HepG2 (cell line): ENCODE data around the gene ZNF217. TPM values are rescaled to one million over a fixed set of nuclear protein-coding genes. Genes with fewer than 3 reads are reported as not detected.

Source experiments
- CBX1 ChIP-seq: IDR thresholded peaks from one replicate; pipeline ENCODE4 v1.6.1; 2016; ENCODE audit warnings: antibody characterized with exemption, low read depth
- HCFC1 ChIP-seq: fragments of 150-350 bp; IDR thresholded peaks from 2 replicates; pipeline ENCODE4 v1.6.1; 2014; ENCODE audit warnings: low read depth, low read length
- JUN ChIP-seq: sonication (generic); formaldehyde crosslinking; IDR thresholded peaks from 2 replicates; pipeline ENCODE4 v1.4.0; 2020; ENCODE audit warnings: mild to moderate bottlenecking, missing genetic modification reagents
- POLR2AphosphoS5 ChIP-seq: IDR thresholded peaks from 2 replicates; pipeline ENCODE4 v1.6.1; 2012; ENCODE audit warnings: low read depth, low read length
- REXO4 ChIP-seq: sonication (generic); formaldehyde crosslinking; IDR thresholded peaks from 2 replicates; pipeline ENCODE4 v1.8.0; 2022; ENCODE audit warnings: missing genetic modification reagents, mild to moderate bottlenecking, borderline replicate concordance
- SP140L ChIP-seq: sonication (generic); formaldehyde crosslinking; IDR thresholded peaks from 2 replicates; pipeline ENCODE4 v1.4.0; 2020; ENCODE audit warnings: missing genetic modification reagents, borderline replicate concordance
- U2AF2 ChIP-seq: fragments of 200-400 bp; formaldehyde crosslinking; IDR thresholded peaks from 2 replicates; pipeline ENCODE4 v1.6.1; 2017; ENCODE audit warnings: low read depth, mild to moderate bottlenecking, low read length
- ZBTB7B ChIP-seq: sonication (generic); formaldehyde crosslinking; IDR thresholded peaks from 2 replicates; pipeline ENCODE4 v1.4.0; 2020; ENCODE audit warnings: missing genetic modification reagents
- ZIK1 ChIP-seq: sonication (generic); formaldehyde crosslinking; IDR thresholded peaks from 2 replicates; pipeline ENCODE4 v1.5.0; 2020; ENCODE audit warnings: mild to moderate bottlenecking, low read depth, missing genetic modification reagents, borderline replicate concordance
- ZNF589 ChIP-seq: sonication (generic); formaldehyde crosslinking; conservative IDR thresholded peaks from 2 replicates; pipeline ENCODE4 v1.8.0; 2022; ENCODE audit warnings: mild to moderate bottlenecking, moderate library complexity, missing genetic modification reagents
- ZNF598 ChIP-seq: sonication (generic); formaldehyde crosslinking; IDR thresholded peaks from 2 replicates; pipeline ENCODE4 v1.5.1; 2020; ENCODE audit warnings: mild to moderate bottlenecking, missing genetic modification reagents, borderline replicate concordance
- ZNF678 ChIP-seq: sonication (generic); formaldehyde crosslinking; IDR thresholded peaks from 2 replicates; pipeline ENCODE4 v1.4.0; 2020; ENCODE audit warnings: mild to moderate bottlenecking, missing genetic modification reagents
- ZSCAN22 ChIP-seq: sonication (generic); formaldehyde crosslinking; IDR thresholded peaks from 2 replicates; pipeline ENCODE4 v1.4.0; 2020; ENCODE audit warnings: mild to moderate bottlenecking, missing genetic modification reagents
- polyA plus RNA-seq, 8 experiments: library from polyadenylated mRNA; depleted of rRNA in 3 of 8; stranded (reverse) in 7 of 8; unstranded in 1 of 8; fragments of >200 nt; fragmentation: Illumina TruSeq in 4 of 8; extraction: Trizol in 4 of 8; gene quantifications; 2 replicates each; pipeline versions ENCODE4 v1.2.1 to v1.2.3, GENCODE V29; 2011 to 2016; ENCODE audit warnings: low read depth in 4 of 8, missing spikeins in 1 of 8, mixed read lengths in 1 of 8; ENCODE audit not compliant: insufficient read depth in 1 of 8
- total RNA-seq, 5 experiments: library from RNA; depleted of rRNA; stranded (reverse); fragments of >200 nt; fragmentation: Illumina TruSeq; extraction: Trizol; gene quantifications; 2 replicates each; pipeline ENCODE4 v1.2.3, GENCODE V29; 2016; ENCODE audit warnings: low read depth in 1 of 5
- TF ChIP-seq, protein P1 (sequence below): IDR thresholded peaks from 2 replicates; pipeline ENCODE4 v1.6.1; 2016; ENCODE audit warnings: low read depth
- TF ChIP-seq, protein P2 (sequence below): sonication (generic); formaldehyde crosslinking; IDR thresholded peaks from 2 replicates; pipeline ENCODE4 v1.4.0; 2020; ENCODE audit warnings: missing genetic modification reagents
- TF ChIP-seq, protein P3 (sequence below): sonication (generic); formaldehyde crosslinking; IDR thresholded peaks from 2 replicates; pipeline ENCODE4 v1.5.1; 2020; ENCODE audit warnings: mild to moderate bottlenecking, missing genetic modification reagents, borderline replicate concordance
- TF ChIP-seq, protein P4 (sequence below): sonication (generic); formaldehyde crosslinking; IDR thresholded peaks from 2 replicates; pipeline ENCODE4 v1.5.0; 2020; ENCODE audit warnings: mild to moderate bottlenecking, low read depth, missing genetic modification reagents, borderline replicate concordance
- TF ChIP-seq, protein P5 (sequence below): sonication (generic); formaldehyde crosslinking; conservative IDR thresholded peaks from 2 replicates; pipeline ENCODE4 v1.5.0; 2020; ENCODE audit warnings: missing genetic modification reagents

ZNF217 gene
- total and polyA plus RNA-seq, 2 of the 13 experiments (the other 11 are each of a cell fraction or from before 2014, with no cell fraction given), result 22.3 to 29.8 TPM

DNA sequence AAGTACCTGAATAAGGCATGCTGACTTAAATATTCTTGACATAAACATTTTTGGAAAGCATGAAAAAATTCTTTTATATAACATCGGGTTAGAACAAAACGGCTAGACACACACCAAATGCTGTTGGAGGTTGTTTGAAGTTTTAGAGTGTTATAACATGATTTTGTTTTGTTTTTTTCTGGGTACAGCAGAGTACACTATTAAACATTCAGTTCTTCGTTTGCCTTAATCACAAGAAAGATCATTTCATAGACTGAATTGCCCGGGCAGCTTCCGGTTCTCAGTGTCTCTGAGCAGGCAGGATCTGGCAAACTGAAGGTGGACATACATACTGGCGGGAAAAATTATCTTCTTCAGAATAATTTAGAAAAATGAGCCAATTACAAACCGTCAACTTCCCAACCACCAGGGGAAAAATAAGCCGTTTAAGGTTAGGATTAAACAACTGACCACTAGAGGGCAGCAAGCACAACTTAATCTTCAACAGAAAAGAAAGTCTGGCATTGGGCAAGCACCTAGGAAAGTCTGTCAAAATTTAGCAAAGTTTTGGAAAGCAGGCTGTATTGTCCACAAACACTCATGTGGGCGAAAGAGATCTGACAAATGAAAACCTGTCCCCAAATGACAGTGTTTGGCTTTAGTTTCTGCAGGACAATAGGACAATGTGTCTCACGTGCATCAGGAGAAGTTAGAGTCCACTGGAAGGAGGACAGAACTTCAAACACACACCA is 15.0 kb downstream of the ZNF217 start (continued):
- TF ChIP-seq ZBTB7B (CRISPR knock-in tag) (peak; percentile 32; the same call in 1 of the 2 replicates), POLR2AphosphoS5 (peak; percentile 46; the same call in 1 of the 2 replicates), ZNF678 (CRISPR knock-in tag) (no peak), ZNF589 (CRISPR knock-in tag) (no peak), ZNF598 (CRISPR knock-in tag) (no peak), REXO4 (CRISPR knock-in tag) (no peak), ZSCAN22 (CRISPR knock-in tag) (no peak; the same call in 1 of the 2 replicates), U2AF2 (no peak), ZIK1 (no peak), JUN (CRISPR knock-in tag) (no peak), SP140L (no peak), CBX1 (no peak), HCFC1 (no peak)
- TF ChIP-seq, protein P1, sequence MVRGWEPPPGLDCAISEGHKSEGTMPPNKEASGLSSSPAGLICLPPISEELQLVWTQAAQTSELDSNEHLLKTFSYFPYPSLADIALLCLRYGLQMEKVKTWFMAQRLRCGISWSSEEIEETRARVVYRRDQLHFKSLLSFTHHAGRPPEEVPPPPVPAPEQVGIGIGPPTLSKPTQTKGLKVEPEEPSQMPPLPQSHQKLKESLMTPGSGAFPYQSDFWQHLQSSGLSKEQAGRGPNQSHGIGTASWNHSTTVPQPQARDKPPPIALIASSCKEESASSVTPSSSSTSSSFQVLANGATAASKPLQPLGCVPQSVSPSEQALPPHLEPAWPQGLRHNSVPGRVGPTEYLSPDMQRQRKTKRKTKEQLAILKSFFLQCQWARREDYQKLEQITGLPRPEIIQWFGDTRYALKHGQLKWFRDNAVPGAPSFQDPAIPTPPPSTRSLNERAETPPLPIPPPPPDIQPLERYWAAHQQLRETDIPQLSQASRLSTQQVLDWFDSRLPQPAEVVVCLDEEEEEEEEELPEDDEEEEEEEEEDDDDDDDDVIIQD (CRISPR knock-in tag), result peak; percentile 33; the same call in 1 of the 2 replicates
- TF ChIP-seq, protein P2, sequence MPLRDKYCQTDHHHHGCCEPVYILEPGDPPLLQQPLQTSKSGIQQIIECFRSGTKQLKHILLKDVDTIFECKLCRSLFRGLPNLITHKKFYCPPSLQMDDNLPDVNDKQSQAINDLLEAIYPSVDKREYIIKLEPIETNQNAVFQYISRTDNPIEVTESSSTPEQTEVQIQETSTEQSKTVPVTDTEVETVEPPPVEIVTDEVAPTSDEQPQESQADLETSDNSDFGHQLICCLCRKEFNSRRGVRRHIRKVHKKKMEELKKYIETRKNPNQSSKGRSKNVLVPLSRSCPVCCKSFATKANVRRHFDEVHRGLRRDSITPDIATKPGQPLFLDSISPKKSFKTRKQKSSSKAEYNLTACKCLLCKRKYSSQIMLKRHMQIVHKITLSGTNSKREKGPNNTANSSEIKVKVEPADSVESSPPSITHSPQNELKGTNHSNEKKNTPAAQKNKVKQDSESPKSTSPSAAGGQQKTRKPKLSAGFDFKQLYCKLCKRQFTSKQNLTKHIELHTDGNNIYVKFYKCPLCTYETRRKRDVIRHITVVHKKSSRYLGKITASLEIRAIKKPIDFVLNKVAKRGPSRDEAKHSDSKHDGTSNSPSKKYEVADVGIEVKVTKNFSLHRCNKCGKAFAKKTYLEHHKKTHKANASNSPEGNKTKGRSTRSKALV (CRISPR knock-in tag), result 0 out of 2 replicates have a peak, but pooled peaks have one; percentile 8
- TF ChIP-seq, protein P3, sequence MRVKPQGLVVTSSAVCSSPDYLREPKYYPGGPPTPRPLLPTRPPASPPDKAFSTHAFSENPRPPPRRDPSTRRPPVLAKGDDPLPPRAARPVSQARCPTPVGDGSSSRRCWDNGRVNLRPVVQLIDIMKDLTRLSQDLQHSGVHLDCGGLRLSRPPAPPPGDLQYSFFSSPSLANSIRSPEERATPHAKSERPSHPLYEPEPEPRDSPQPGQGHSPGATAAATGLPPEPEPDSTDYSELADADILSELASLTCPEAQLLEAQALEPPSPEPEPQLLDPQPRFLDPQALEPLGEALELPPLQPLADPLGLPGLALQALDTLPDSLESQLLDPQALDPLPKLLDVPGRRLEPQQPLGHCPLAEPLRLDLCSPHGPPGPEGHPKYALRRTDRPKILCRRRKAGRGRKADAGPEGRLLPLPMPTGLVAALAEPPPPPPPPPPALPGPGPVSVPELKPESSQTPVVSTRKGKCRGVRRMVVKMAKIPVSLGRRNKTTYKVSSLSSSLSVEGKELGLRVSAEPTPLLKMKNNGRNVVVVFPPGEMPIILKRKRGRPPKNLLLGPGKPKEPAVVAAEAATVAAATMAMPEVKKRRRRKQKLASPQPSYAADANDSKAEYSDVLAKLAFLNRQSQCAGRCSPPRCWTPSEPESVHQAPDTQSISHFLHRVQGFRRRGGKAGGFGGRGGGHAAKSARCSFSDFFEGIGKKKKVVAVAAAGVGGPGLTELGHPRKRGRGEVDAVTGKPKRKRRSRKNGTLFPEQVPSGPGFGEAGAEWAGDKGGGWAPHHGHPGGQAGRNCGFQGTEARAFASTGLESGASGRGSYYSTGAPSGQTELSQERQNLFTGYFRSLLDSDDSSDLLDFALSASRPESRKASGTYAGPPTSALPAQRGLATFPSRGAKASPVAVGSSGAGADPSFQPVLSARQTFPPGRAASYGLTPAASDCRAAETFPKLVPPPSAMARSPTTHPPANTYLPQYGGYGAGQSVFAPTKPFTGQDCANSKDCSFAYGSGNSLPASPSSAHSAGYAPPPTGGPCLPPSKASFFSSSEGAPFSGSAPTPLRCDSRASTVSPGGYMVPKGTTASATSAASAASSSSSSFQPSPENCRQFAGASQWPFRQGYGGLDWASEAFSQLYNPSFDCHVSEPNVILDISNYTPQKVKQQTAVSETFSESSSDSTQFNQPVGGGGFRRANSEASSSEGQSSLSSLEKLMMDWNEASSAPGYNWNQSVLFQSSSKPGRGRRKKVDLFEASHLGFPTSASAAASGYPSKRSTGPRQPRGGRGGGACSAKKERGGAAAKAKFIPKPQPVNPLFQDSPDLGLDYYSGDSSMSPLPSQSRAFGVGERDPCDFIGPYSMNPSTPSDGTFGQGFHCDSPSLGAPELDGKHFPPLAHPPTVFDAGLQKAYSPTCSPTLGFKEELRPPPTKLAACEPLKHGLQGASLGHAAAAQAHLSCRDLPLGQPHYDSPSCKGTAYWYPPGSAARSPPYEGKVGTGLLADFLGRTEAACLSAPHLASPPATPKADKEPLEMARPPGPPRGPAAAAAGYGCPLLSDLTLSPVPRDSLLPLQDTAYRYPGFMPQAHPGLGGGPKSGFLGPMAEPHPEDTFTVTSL (CRISPR knock-in tag), result no peak; the same call in 1 of the 2 replicates
- TF ChIP-seq, protein P4, sequence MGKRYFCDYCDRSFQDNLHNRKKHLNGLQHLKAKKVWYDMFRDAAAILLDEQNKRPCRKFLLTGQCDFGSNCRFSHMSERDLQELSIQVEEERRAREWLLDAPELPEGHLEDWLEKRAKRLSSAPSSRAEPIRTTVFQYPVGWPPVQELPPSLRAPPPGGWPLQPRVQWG (CRISPR knock-in tag), result no peak
- TF ChIP-seq, protein P5, sequence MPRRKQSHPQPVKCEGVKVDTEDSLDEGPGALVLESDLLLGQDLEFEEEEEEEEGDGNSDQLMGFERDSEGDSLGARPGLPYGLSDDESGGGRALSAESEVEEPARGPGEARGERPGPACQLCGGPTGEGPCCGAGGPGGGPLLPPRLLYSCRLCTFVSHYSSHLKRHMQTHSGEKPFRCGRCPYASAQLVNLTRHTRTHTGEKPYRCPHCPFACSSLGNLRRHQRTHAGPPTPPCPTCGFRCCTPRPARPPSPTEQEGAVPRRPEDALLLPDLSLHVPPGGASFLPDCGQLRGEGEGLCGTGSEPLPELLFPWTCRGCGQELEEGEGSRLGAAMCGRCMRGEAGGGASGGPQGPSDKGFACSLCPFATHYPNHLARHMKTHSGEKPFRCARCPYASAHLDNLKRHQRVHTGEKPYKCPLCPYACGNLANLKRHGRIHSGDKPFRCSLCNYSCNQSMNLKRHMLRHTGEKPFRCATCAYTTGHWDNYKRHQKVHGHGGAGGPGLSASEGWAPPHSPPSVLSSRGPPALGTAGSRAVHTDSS (CRISPR knock-in tag), result no peak
